T-helper 2 cell treated with Interferon-gamma antibody and Interleukin-4, amounts not matched to agents 5 μg/mL and 100 μg/mL, for 36 hours (primary cell): ENCODE measurements around the gene FAM169A.

Source experiments
- DNase-seq: peaks from one replicate; pipeline ENCODE4 v3.0.0; 2021; ENCODE audit warnings: low spot score
- H3K27ac Mint-ChIP-seq: one replicate; pipeline ENCODE4 v1.8.0; 2021; ENCODE audit warnings: mild to moderate bottlenecking, mixed read lengths
- H3K27me3 Mint-ChIP-seq: one replicate; pipeline ENCODE4 v1.8.0; 2021; ENCODE audit warnings: low read depth, mixed read lengths
- H3K36me3 Mint-ChIP-seq: one replicate; pipeline ENCODE4 v1.8.0; 2021; ENCODE audit warnings: low read depth, mixed read lengths
- H3K4me1 Mint-ChIP-seq: one replicate; pipeline ENCODE4 v1.8.0; 2021; ENCODE audit warnings: low read depth, mixed read lengths
- H3K4me3 Mint-ChIP-seq: one replicate; pipeline ENCODE4 v1.8.0; 2022; ENCODE audit warnings: mild to moderate bottlenecking, moderate library complexity, mixed read lengths
- H3K9me3 Mint-ChIP-seq: one replicate; pipeline ENCODE4 v1.8.0; 2021; ENCODE audit warnings: mixed read lengths

The FAM169A gene

DNA sequence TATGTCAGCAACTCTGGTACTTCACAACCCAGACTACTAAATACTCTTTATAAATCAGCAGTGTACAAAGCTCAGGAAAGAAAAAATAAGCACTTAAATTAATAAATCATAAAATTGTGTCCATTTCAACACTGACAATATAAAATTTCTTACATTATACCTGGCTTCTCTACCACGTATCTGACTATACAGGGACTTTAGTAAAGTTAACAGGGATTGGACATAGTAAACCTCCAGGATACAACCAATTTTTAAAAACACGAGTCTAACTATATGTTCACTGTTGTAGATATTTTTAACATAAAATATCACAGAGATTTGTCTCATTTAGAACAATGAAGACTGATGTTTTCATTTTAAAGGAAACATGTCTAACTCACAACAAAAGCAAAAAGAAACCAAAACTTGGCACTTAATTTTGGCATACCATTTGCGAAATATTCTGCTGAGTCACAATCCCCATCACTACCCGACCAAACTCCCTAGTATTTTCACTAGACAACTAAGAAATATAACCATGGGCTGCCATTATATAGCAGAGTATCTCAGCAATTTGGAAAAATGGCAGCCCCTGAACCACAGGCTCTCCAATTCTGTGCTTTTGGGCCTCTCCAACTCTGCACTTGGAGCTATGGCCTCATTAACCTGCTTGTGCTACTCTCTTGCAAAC is 14.4 kb downstream of the FAM169A start:
- H3K36me3 Mint-ChIP-seq: peaks cover 9% of the 10 kb centered on the region
- peak overlapping the region; percentile 83 for H3K27ac Mint-ChIP-seq
- H3K4me1 Mint-ChIP-seq: peaks cover 16% of the 10 kb centered on the region
- peaks cover 17% of the 10 kb centered on the region for H3K9me3 Mint-ChIP-seq
- DNase-seq: no peak
- peak overlapping the region; percentile 68 for H3K4me3 Mint-ChIP-seq
- H3K27me3 Mint-ChIP-seq: no peaks in the 10 kb centered on the region

DNA sequence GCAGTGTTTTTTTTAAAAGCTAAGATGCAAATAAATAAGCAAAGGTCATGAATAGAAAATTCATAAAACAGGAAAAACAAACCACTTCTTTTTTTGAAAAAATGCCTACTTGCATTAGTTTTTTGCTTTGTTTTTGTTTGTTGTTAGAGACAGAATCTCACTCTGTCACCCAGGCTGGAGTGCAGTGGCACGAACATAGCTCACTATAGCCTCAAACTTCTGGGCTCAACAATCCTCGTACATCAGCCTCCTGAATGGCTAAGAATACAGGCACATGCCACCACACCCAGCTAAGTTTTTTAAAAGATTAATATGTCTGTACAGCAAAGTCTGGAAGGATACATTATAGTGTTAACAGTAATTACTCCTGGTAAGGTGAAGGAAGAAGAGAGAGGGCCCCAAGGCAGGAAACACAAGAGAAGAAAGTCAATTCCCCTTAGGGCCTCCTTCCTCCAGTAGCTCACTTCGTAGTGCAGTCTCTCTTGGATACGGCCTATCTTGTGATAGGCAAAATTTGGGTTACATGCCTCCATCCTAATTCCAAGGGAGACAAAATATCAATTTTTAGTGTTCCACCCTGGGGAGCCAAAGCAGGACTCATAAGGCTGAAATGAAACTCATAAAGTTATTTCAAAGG is 15.3 kb downstream of the FAM169A start:
- Mint-ChIP-seq H3K27me3 (no peaks in the 10 kb centered on the region), H3K4me3 (no peak overlapping the region), H3K36me3 (peaks cover 7% of the 10 kb centered on the region), H3K4me1 (peaks cover 16% of the 10 kb centered on the region), H3K27ac (peak overlapping the region; percentile 61), H3K9me3 (peaks cover 11% of the 10 kb centered on the region)
- DNase-seq: no peak

DNA sequence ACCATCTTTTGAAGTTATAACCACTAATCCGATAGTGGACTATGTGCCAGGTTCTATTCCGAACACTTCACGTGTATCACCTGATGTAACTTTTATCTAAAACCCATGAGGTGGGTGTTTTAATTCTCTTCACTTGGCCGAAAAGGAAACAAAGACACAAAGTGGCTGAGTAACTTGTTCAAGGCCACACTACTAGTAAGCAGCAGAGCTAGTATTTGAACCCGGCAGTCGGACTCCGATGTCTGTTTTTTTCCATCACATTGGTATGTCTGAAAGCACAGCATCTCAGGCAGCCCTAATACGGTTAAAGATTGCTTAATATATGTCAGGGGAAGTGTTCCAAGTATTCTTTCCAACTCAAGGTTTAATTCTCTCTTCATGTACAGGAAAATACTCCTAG is 16.2 kb downstream of the FAM169A start:
- H3K4me3 Mint-ChIP-seq: no peak overlapping the region
- peaks cover 5% of the 10 kb centered on the region for H3K9me3 Mint-ChIP-seq
- H3K36me3 Mint-ChIP-seq: peaks cover 5% of the 10 kb centered on the region
- no peak overlapping the region for H3K27ac Mint-ChIP-seq
- H3K27me3 Mint-ChIP-seq: peaks cover 2% of the 10 kb centered on the region
- DNase-seq: no peak
- H3K4me1 Mint-ChIP-seq: peaks cover 16% of the 10 kb centered on the region

DNA sequence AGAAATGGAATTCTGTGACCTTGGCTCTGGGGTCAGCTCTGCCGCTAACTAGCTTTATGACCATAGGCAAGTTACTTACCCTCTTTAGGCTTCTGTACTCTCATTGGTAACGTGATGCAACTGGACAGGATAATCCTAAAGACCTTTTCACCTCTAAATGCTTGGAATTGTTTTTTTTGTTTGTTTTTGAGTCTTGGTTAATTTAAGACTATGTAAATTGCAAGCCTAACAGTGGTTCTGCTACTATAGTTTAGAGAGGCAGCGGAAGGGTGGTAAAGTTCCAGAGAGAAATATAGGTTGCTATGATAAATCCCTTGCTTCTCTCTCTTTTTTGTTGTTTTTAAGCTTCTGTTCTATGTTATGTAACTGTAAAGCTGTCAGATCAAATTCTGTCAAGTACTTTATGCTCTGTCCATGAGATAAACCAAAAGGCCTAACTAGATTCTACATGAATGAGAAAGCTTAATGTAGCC is 17.6 kb downstream of the FAM169A start:
- H3K36me3 Mint-ChIP-seq: peaks cover 2% of the 10 kb centered on the region
- H3K27me3 Mint-ChIP-seq: peaks cover 2% of the 10 kb centered on the region
- DNase-seq: no peak
- no peak overlapping the region for H3K4me3 Mint-ChIP-seq
- H3K27ac Mint-ChIP-seq: no peak overlapping the region
- peaks cover 17% of the 10 kb centered on the region for H3K4me1 Mint-ChIP-seq
- peaks cover 5% of the 10 kb centered on the region for H3K9me3 Mint-ChIP-seq

DNA sequence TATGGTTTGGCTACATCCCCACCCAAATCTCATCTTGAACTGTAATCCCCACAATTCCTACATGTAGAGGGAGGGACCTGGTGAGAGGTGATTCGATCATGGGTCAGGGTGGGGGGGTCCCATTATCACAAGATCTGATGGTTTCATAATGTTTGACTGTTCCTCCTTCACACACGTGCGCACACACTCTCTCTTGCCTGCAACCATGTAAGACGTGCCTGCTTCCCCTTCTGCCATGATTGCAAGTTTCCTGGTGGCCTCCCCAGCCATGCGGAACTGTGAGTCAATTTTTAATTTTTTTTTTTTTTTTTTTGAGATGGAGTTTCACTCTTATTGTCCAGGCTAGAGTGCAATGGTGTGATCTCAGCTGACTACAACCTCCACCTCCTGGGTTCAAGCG is 27.0 kb downstream of the FAM169A start:
- Mint-ChIP-seq H3K4me3 (no peak overlapping the region), H3K36me3 (no peaks in the 10 kb centered on the region), H3K27me3 (no peaks in the 10 kb centered on the region), H3K9me3 (no peaks in the 10 kb centered on the region), H3K4me1 (peaks cover 6% of the 10 kb centered on the region), H3K27ac (no peak overlapping the region)
- no peak for DNase-seq

DNA sequence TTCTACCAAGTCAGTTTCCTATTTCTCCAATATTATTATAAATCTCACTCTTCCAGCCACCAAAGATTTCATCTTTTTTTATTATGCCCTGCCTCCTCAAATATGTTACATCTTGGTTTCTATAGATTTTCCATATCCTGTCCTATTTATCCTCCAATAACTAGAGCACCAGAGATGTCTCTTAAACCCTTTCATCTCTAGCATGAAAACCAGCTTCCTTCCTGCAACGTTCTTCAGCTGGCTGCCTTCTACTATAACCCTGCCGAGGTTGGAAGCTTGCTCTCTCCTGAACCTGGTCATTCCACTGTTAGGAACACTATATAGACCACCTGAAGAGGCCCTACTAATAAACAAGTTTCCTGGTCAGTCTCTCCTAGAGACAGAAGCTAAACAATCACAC is 27.9 kb downstream of the FAM169A start:
- Mint-ChIP-seq H3K4me3 (no peak overlapping the region), H3K36me3 (no peaks in the 10 kb centered on the region), H3K27ac (no peak overlapping the region)

DNA sequence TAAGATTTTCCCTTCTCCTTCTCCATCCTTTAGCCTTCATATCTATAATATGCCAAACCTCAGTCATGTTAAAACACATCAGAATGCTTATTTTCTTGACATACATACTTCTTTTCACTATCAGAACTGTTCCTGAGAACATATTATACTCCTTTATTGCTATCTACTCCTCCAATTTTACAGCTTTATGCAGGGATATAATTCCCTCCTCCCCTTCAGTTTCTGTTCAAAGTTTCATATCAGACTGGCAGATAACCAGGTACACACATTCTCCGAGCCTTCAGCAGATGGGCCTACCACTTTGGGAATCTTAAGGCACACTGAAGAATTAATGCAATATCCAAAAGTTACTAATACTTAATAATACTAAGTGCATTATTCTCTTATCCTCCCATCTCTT is 29.1 kb downstream of the FAM169A start:
- Mint-ChIP-seq H3K27me3 (no peaks in the 10 kb centered on the region), H3K27ac (no peak overlapping the region), H3K9me3 (no peaks in the 10 kb centered on the region), H3K4me3 (no peak overlapping the region), H3K36me3 (no peaks in the 10 kb centered on the region), H3K4me1 (peaks cover 5% of the 10 kb centered on the region)
- no peak for DNase-seq

More for the DNA sequence above, 27.9 kb downstream of the FAM169A start:
- Mint-ChIP-seq H3K27me3 (no peaks in the 10 kb centered on the region), H3K4me1 (peaks cover 5% of the 10 kb centered on the region), H3K9me3 (no peaks in the 10 kb centered on the region)
- no peak for DNase-seq

DNA sequence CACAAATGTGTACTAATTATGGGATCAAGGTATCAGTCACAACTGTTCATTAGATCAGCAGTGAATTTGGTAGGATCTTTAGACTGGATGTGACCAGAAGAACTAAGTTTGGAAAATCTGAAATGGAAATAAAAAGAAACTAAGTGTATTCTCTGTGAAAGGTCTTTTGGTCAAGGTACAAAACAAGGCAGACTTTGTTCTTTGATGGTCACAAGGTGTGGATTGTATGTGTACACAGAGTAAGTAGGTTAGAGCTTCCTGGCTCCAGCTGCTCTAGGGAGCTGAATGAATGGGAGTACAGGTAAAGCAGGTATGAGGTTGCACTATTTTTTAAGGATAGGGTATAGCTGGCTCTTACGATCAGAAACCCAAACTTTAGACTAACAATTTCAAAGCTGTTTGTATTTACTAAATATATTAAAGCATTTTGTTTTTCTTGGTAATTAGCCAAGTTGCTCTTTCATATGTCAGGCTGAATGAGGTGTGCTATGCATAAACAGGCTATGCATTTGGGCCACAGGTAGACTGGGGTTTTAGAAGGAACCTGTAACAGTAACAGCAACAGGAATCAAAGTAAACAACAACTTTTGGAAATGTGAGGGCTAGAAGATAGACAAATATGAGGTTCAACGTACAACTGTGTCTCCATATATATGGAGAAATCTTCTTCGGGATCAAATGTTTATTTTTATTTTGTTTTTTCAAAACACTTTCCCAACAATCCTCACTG is 32.5 kb downstream of the FAM169A start:
- DNase-seq: no peak
- H3K27me3 Mint-ChIP-seq: no peaks in the 10 kb centered on the region
- no peak overlapping the region for H3K4me3 Mint-ChIP-seq

DNA sequence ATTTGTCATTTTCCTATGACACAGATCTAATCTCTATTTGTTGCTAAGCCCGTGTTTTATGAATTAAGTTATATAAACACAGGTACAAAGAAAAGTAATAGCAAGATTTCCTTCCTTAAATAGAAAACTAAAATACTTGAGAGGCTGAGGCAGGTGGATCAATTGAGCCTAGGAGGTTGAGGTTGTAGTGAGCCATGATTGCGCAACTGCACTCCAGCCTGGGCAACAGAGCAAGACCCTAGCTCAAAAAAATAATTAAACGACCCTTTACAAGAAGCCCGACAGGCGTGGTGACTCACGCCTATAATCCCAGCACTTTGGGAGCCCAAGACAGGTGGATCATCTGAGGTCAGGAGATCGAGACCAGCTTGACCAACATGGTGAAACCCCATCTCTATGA is 36.8 kb downstream of the FAM169A start:
- Mint-ChIP-seq H3K9me3 (no peaks in the 10 kb centered on the region), H3K27ac (no peak overlapping the region), H3K4me3 (no peak overlapping the region), H3K4me1 (no peaks in the 10 kb centered on the region), H3K36me3 (no peaks in the 10 kb centered on the region), H3K27me3 (no peaks in the 10 kb centered on the region)
- no peak for DNase-seq

More for the DNA sequence above, 32.5 kb downstream of the FAM169A start:
- H3K9me3 Mint-ChIP-seq: no peaks in the 10 kb centered on the region
- H3K27ac Mint-ChIP-seq: no peak overlapping the region
- peaks cover 5% of the 10 kb centered on the region for H3K4me1 Mint-ChIP-seq
- H3K36me3 Mint-ChIP-seq: no peaks in the 10 kb centered on the region

DNA sequence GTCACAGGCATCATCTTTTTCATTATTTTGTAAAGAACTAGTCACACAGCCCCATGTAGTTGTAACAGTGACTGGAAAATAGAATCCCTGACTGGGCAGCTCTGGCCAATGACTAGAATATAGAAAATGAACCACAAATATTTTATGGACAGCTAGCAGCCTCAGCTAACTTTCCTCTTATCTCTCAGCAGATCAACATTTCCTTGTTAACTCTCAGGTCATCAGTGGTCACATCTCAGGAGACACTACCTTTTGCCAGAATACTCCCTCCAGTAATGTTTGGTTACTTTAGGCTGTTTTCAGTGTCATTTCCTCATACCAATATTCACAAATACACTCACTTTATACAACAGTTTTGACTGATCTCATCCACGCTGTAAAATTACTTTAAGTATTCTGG is 43.9 kb downstream of the FAM169A start:
- no peaks in the 10 kb centered on the region for H3K4me1 Mint-ChIP-seq
- H3K27ac Mint-ChIP-seq: no peak overlapping the region
- no peak for DNase-seq
- no peaks in the 10 kb centered on the region for H3K36me3 Mint-ChIP-seq
- H3K27me3 Mint-ChIP-seq: no peaks in the 10 kb centered on the region
- no peaks in the 10 kb centered on the region for H3K9me3 Mint-ChIP-seq
- H3K4me3 Mint-ChIP-seq: no peak overlapping the region

DNA sequence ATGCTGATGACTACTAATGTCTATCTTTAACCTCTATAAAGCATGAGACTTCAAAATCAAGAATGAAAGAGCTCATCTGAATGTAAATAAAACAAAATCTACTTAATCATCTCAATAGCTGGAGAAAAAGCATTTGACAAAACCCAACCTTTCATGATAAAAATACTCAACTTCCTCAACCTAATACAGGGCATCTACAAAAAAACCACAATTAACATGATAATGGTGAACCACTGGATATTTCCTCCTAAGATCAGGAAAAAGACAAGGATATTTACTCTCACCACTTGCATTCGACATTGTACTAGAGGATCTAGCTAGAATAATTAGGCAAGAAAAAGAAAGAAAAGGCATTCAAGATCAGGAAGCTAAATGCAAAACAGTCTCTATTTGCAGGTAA is 49.3 kb downstream of the FAM169A start:
- Mint-ChIP-seq H3K4me1 (peaks cover 3% of the 10 kb centered on the region), H3K9me3 (no peaks in the 10 kb centered on the region), H3K27me3 (no peaks in the 10 kb centered on the region), H3K27ac (no peak overlapping the region), H3K36me3 (no peaks in the 10 kb centered on the region), H3K4me3 (no peak overlapping the region)
- DNase-seq: no peak

DNA sequence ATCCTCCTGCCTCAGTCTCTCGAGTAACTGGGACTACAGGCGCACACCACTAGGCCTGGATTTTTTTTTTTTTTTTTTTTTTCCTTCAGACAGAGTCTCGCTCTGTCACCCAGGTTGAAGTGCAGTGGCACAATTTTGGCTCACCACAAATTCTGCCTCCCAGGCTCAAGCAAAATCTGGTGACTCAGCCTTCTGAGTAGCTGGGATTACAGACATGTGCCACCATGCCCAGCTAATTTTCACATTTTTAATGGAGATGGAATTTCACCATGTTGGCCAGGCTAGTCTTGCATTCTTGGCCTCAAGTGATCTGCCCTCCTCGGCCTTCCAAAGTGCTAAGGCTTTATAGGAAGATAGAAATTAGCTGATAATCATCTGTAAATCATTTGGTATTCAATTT is 55.3 kb downstream of the FAM169A start:
- Mint-ChIP-seq H3K9me3 (no peaks in the 10 kb centered on the region), H3K27ac (no peak overlapping the region)
- no peak for DNase-seq

DNA sequence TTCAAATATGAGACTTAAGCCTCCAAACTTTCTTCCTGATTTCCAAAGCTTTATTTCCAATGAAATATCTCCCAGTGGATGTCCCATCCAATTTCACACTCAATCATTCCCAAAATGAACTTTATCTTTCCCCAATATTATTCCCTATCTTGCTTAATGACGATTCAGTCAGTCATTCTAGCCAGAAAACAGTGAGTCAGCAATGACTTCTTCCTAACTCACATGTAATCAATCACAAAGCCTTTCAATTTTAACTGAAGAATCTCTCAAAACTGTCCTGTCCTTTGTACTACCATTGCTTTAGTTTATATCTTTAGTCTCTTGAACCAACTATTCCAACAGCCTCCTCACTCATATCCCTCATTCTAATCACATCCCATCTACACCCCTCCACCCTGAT is 64.2 kb downstream of the FAM169A start:
- Mint-ChIP-seq H3K4me1 (no peaks in the 10 kb centered on the region), H3K27ac (no peak overlapping the region), H3K27me3 (no peaks in the 10 kb centered on the region), H3K36me3 (no peaks in the 10 kb centered on the region), H3K4me3 (no peak overlapping the region), H3K9me3 (no peaks in the 10 kb centered on the region)
- DNase-seq: no peak

More for the DNA sequence above, 55.3 kb downstream of the FAM169A start:
- Mint-ChIP-seq H3K4me3 (no peak overlapping the region), H3K36me3 (no peaks in the 10 kb centered on the region), H3K27me3 (no peaks in the 10 kb centered on the region), H3K4me1 (no peaks in the 10 kb centered on the region)

DNA sequence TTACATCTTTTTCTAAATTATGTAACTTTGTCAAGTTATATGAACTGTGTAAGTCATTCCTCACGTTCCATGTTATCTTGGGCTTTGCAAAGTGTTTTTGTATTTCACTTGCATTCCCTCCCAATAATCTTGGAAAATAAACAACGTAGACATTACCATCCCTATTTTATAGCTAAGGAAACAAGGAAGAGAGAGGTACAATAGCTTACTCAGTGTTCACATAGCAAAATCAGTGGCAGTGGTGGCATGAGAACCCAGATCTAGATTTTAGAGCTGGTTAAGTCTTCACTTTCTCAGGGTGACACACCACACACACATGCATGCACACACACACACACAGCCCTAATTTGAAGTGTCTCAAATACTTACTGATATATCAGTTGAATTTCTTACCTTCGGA is 65.0 kb downstream of the FAM169A start:
- Mint-ChIP-seq H3K4me1 (no peaks in the 10 kb centered on the region), H3K4me3 (no peak overlapping the region), H3K27ac (no peak overlapping the region), H3K27me3 (no peaks in the 10 kb centered on the region), H3K36me3 (no peaks in the 10 kb centered on the region), H3K9me3 (no peaks in the 10 kb centered on the region)
- no peak for DNase-seq
